ENCODE data around the gene BRIP1. TPM values are rescaled to one million over a fixed set of nuclear protein-coding genes. Genes with fewer than 3 reads are reported as not detected.
"Not testable (repeated sequence)": the region's sequence is repeated elsewhere in the genome, so short reads cannot be mapped to it uniquely, and the experiment has no call there.

Gene BRIP1
- total RNA-seq, 1 experiment from 2014 or later = 4.7 TPM

- H3K4me1 Mint-ChIP-seq (ENCODE audit: insufficient read depth, unreplicated experiment) = no peaks in the 10 kb centered on the region
- no peak overlapping the region for H3K27ac Mint-ChIP-seq (ENCODE audit: low read depth, unreplicated experiment)
- H3K9me3 Mint-ChIP-seq (ENCODE audit: unreplicated experiment) = no peaks in the 10 kb centered on the region
- DNase-seq (ENCODE audit: unreplicated experiment) = no peak
- no peak for TF ChIP-seq CTCF (IDR thresholded peaks at IDR 0.05; ENCODE audit: unreplicated experiment)
- H3K27me3 Mint-ChIP-seq (ENCODE audit: insufficient read depth, unreplicated experiment) = no peaks in the 10 kb centered on the region
- CTCF ChIA-PET = interaction anchor here (0.5 to 0.6 kb wide), 3 partner anchors 63 to 126 kb away, joined by 3 to 6 read pairs (median 3); no protein-coding TSS in a partner anchor
- POLR2A ChIA-PET = interaction anchor here (0.7 to 0.9 kb wide), 2 partner anchors 63 to 1876 kb away, joined by 3 to 4 read pairs; no protein-coding TSS in a partner anchor
- intact Hi-C loops (cut with micrococcal nuclease) = no loop called here
- H3K36me3 Mint-ChIP-seq (ENCODE audit: insufficient read depth, unreplicated experiment) = peaks cover 79% of the 10 kb centered on the region
- H3K4me3 Mint-ChIP-seq (ENCODE audit: unreplicated experiment) = no peak overlapping the region
- BruUV-seq (replicated peaks) = no TSS peak
These were observed 40.9 kb upstream of the BRIP1 start for GRCh38 chr17:61904094-61904710.

- POLR2A ChIA-PET = interaction anchor here (0.6 kb wide), 1 partner anchor 18 kb away, joined by 3 read pairs; no protein-coding TSS in a partner anchor
These were observed 39.9 kb upstream of the BRIP1 start for GRCh38 chr17:61903251-61903650.

DNA sequence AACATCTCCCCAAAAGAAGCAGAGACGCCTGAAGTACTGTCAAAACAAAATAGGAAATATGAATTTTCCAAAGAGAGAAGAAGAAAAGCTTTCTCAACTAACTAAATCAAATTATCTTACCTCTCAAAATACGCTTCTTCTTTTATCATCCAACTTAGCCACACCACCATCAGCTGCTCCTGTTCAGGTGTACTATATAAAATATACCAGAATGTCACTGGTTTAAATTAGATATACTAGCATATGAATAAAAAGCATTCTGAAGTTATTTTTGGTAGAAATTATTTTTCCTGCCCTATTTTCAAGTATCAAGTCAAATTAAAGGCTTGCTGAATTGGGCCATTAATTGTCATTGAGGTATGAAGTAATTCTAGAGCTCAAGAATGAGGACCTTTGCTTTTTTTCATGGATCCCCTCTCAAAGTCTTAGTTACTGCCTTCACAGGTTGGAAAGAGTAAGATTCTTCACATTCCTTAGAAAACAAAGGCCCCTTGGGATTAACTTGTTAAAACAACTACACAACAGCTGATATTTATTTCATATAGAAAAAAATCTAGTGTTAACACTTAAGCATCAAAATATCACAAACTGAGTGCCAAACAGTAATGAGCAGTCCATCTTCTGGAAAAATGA, 34.3 kb upstream of the BRIP1 start:
- H3K27ac Mint-ChIP-seq (ENCODE audit: low read depth, unreplicated experiment) = no peak overlapping the region
- ChIA-PET CTCF (no interaction called here), POLR2A (interaction anchor here (1.1 kb wide), 1 partner anchor 35 kb away, joined by 3 read pairs; no protein-coding TSS in a partner anchor)
- no TSS peak for BruUV-seq (replicated peaks)
- no peaks in the 10 kb centered on the region for H3K9me3 Mint-ChIP-seq (ENCODE audit: unreplicated experiment)
- H3K4me3 Mint-ChIP-seq (ENCODE audit: unreplicated experiment) = no peak overlapping the region
- H3K4me1 Mint-ChIP-seq (ENCODE audit: insufficient read depth, unreplicated experiment) = no peaks in the 10 kb centered on the region
- no peak for TF ChIP-seq CTCF (IDR thresholded peaks at IDR 0.05; ENCODE audit: unreplicated experiment)
- DNase-seq (ENCODE audit: unreplicated experiment) = no peak
- H3K27me3 Mint-ChIP-seq (ENCODE audit: insufficient read depth, unreplicated experiment) = no peaks in the 10 kb centered on the region
- intact Hi-C loops (cut with micrococcal nuclease) = no loop called here
- peaks cover 62% of the 10 kb centered on the region for H3K36me3 Mint-ChIP-seq (ENCODE audit: insufficient read depth, unreplicated experiment)

More at GRCh38 chr17:61903251-61903650, 39.9 kb upstream of the BRIP1 start:
- intact Hi-C loops (cut with micrococcal nuclease) = no loop called here
- no peaks in the 10 kb centered on the region for H3K27me3 Mint-ChIP-seq (ENCODE audit: insufficient read depth, unreplicated experiment)
- peaks cover 87% of the 10 kb centered on the region for H3K36me3 Mint-ChIP-seq (ENCODE audit: insufficient read depth, unreplicated experiment)
- no TSS peak for BruUV-seq (replicated peaks)
- H3K4me1 Mint-ChIP-seq (ENCODE audit: insufficient read depth, unreplicated experiment) = no peaks in the 10 kb centered on the region
- H3K9me3 Mint-ChIP-seq (ENCODE audit: unreplicated experiment) = no peaks in the 10 kb centered on the region
- DNase-seq (ENCODE audit: unreplicated experiment) = no peak
- TF ChIP-seq CTCF (IDR thresholded peaks at IDR 0.05; ENCODE audit: unreplicated experiment) = no peak
- CTCF ChIA-PET = interaction anchor here (0.6 kb wide), 1 partner anchor 1490 kb away, joined by 4 read pairs; no protein-coding TSS in a partner anchor
- no peak overlapping the region for H3K4me3 Mint-ChIP-seq (ENCODE audit: unreplicated experiment)
- H3K27ac Mint-ChIP-seq (ENCODE audit: low read depth, unreplicated experiment) = no peak overlapping the region

DNA sequence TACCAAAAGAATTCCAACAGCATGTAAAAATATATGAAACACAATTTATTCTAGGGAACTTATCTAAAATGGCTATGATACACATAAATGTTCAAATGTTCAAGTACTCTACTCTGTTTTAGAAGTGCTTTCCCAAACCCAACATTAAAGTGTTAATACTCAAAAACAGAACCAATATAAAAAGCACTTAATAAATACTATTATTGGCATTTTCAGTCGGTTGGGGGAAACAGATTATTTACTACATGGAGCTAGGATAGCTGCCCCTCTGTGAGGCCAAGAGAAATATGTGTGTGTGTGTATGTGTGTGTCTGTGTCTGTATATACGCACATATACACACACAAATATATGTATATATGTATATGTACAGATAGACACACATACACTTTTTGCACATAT, 32.1 kb upstream of the BRIP1 start:
- no peak for DNase-seq (ENCODE audit: unreplicated experiment)
- no peaks in the 10 kb centered on the region for H3K27me3 Mint-ChIP-seq (ENCODE audit: insufficient read depth, unreplicated experiment)
- no peak overlapping the region for H3K27ac Mint-ChIP-seq (ENCODE audit: low read depth, unreplicated experiment)
- no peak for TF ChIP-seq CTCF (IDR thresholded peaks at IDR 0.05; ENCODE audit: unreplicated experiment)
- CTCF ChIA-PET = interaction anchor here (0.5 kb wide), 1 partner anchor 292 kb away, joined by 3 read pairs; no protein-coding TSS in a partner anchor
- no TSS peak for BruUV-seq (replicated peaks)
- intact Hi-C loops (cut with micrococcal nuclease) = no loop called here
- POLR2A ChIA-PET = no interaction called here
- peaks cover 55% of the 10 kb centered on the region for H3K36me3 Mint-ChIP-seq (ENCODE audit: insufficient read depth, unreplicated experiment)
- no peak overlapping the region for H3K4me3 Mint-ChIP-seq (ENCODE audit: unreplicated experiment)
- H3K9me3 Mint-ChIP-seq (ENCODE audit: unreplicated experiment) = no peaks in the 10 kb centered on the region
- no peaks in the 10 kb centered on the region for H3K4me1 Mint-ChIP-seq (ENCODE audit: insufficient read depth, unreplicated experiment)

DNA sequence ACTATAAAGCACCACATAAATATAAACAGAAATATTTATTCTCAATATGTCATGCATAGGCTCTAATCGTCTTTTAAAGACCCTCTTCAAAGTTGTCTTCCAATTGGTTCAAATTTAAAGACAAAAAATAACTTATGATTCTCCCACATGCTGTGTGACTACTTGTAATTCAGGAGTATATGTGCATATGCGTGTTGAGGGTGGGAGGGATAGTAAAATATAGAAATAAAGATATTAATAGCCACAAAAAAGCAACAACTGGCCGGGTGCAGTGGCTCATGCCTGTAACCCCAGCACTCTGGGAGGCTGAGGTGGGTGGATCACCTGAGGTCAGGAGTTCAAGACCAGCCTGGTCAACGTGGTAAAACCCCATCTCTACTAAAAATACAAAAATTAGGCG, 31.0 kb upstream of the BRIP1 start:
- POLR2A ChIA-PET; H3K27ac Mint-ChIP-seq (ENCODE audit: low read depth, unreplicated experiment); H3K4me3 Mint-ChIP-seq (ENCODE audit: unreplicated experiment); BruUV-seq (replicated peaks); H3K27me3 Mint-ChIP-seq (ENCODE audit: insufficient read depth, unreplicated experiment); CTCF ChIA-PET; DNase-seq (ENCODE audit: unreplicated experiment); intact Hi-C loops (cut with micrococcal nuclease); H3K9me3 Mint-ChIP-seq (ENCODE audit: unreplicated experiment); H3K4me1 Mint-ChIP-seq (ENCODE audit: insufficient read depth, unreplicated experiment): not testable (repeated sequence)
- peaks cover 59% of the 10 kb centered on the region for H3K36me3 Mint-ChIP-seq (ENCODE audit: insufficient read depth, unreplicated experiment)

DNA sequence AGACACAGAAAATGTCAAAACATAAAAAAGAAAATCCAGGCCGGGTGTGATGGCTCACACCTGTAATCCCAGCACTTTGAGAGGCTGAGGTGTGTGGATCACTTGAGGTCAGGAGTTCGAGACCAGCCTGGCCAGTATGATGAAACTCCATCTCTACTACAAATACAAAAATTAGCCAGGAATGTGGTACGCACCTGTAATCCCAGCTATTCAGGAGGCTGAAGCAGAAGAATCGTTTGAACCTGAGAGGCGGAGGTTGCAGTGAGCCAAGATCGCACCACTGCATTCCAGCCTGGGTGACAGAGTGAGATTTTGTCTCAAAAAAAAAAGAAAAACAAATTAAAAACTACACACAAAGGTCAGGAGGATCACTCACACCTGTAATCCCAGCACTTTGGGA, 24.4 kb upstream of the BRIP1 start:
- POLR2A ChIA-PET; CTCF ChIA-PET; H3K9me3 Mint-ChIP-seq (ENCODE audit: unreplicated experiment); H3K27me3 Mint-ChIP-seq (ENCODE audit: insufficient read depth, unreplicated experiment); BruUV-seq (replicated peaks); DNase-seq (ENCODE audit: unreplicated experiment); H3K4me1 Mint-ChIP-seq (ENCODE audit: insufficient read depth, unreplicated experiment); intact Hi-C loops (cut with micrococcal nuclease); H3K27ac Mint-ChIP-seq (ENCODE audit: low read depth, unreplicated experiment); H3K4me3 Mint-ChIP-seq (ENCODE audit: unreplicated experiment): not testable (repeated sequence)
- peaks cover 72% of the 10 kb centered on the region for H3K36me3 Mint-ChIP-seq (ENCODE audit: insufficient read depth, unreplicated experiment)
